Thoracic aorta (tissue), 2 donors: ENCODE measurements around the gene TIMP2. TPM values are rescaled to one million over a fixed set of nuclear protein-coding genes. Genes with fewer than 3 reads are reported as not detected.

Source experiments
- ATAC-seq: fragments of 150-250 bp; one replicate; pipeline ENCODE4 v1.8.0; 2017; ENCODE audit warnings: low read depth; ENCODE audit not compliant: insufficient number of reproducible peaks, low FRiP score
- DNase-seq: peaks from one replicate; pipeline ENCODE4 v3.0.0-alpha.2; 2020; ENCODE audit warnings: low spot score
- H3K27ac ChIP-seq, 2 donors: fragments of 200-600 bp; sonication (generic); 1 replicate in 1 of 2; 2 replicates in 1 of 2; pipeline ENCODE4 v1.5.1; 2016; ENCODE audit warnings: mild to moderate bottlenecking in 2 of 2, moderate library complexity in 2 of 2
- H3K27me3 ChIP-seq: fragments of 200-600 bp; sonication (generic); replicated peaks from 2 replicates; pipeline ENCODE4 v1.6.0; 2016; ENCODE audit warnings: mild to moderate bottlenecking; ENCODE audit not compliant: insufficient read depth
- H3K36me3 ChIP-seq: fragments of 200-600 bp; sonication (generic); one replicate; pipeline ENCODE4 v1.5.1; 2016
- H3K4me1 ChIP-seq, 2 donors: fragments of 200-600 bp; sonication (generic); 1 replicate in 1 of 2; 2 replicates in 1 of 2; pipeline versions ENCODE4 v1.5.1 to v1.6.0; 2016; ENCODE audit warnings: low read depth in 2 of 2, mild to moderate bottlenecking in 1 of 2; ENCODE audit not compliant: control insufficient read depth in 1 of 2
- H3K4me3 ChIP-seq: fragments of 200-600 bp; sonication (generic); 2 replicates; pipeline ENCODE4 v1.5.1; 2016; ENCODE audit warnings: mild to moderate bottlenecking
- H3K9me3 ChIP-seq: fragments of 200-600 bp; sonication (generic); 2 replicates; pipeline ENCODE4 v1.5.1; 2016
- CTCF ChIP-seq: fragments of 200-600 bp; sonication (generic); IDR thresholded peaks from one replicate; pipeline ENCODE4 v1.5.1; 2019; ENCODE audit warnings: antibody characterized with exemption
- total RNA-seq, 2 donors: library from RNA; depleted of rRNA; stranded (reverse); fragments of >200 nt; gene quantifications; one replicate each; pipeline versions ENCODE4 v1.1.0 to v1.2.3, GENCODE V29; 2016

The TIMP2 gene
- total RNA-seq, 2 donors from 2014 or later = 475 to 619 TPM

GRCh38 chr17:78962345-78962983 lies 37.3 kb upstream of the TIMP2 start:
- Histone ChIP-seq H3K27ac (no peak overlapping the region), H3K27me3 (no peaks in the 10 kb centered on the region), H3K36me3 (no peaks in the 10 kb centered on the region), H3K4me1 (no peaks in the 10 kb centered on the region), H3K4me3 (no peak overlapping the region), H3K9me3 (no peaks in the 10 kb centered on the region)
- DNase-seq (no peak), ATAC-seq (no peak)
- no peak for TF ChIP-seq CTCF

- ATAC-seq (no peak), DNase-seq (no peak)
- no peaks in the 10 kb centered on the region for H3K27me3 ChIP-seq
- TF ChIP-seq CTCF = no peak
- H3K4me3 ChIP-seq = no peak overlapping the region
- H3K4me1 ChIP-seq = no peaks in the 10 kb centered on the region
- H3K27ac ChIP-seq = no peak overlapping the region
- H3K9me3 ChIP-seq = no peaks in the 10 kb centered on the region
- no peaks in the 10 kb centered on the region for H3K36me3 ChIP-seq
These were observed 36.4 kb upstream of the TIMP2 start for GRCh38 chr17:78961571-78961970.

- ATAC-seq (no peak), DNase-seq (no peak)
- no peak for TF ChIP-seq CTCF
- H3K27me3 ChIP-seq = no peaks in the 10 kb centered on the region
- no peaks in the 10 kb centered on the region for H3K4me1 ChIP-seq
- no peak overlapping the region for H3K27ac ChIP-seq
- no peaks in the 10 kb centered on the region for H3K36me3 ChIP-seq
- H3K9me3 ChIP-seq = no peaks in the 10 kb centered on the region
- no peak overlapping the region for H3K4me3 ChIP-seq
These were observed 35.7 kb upstream of the TIMP2 start for GRCh38 chr17:78960928-78961327.

- H3K4me1 ChIP-seq = no peaks in the 10 kb centered on the region
- no peaks in the 10 kb centered on the region for H3K36me3 ChIP-seq
- no peak for DNase-seq
- no peaks in the 10 kb centered on the region for H3K27me3 ChIP-seq
- no peak for TF ChIP-seq CTCF
- ATAC-seq = no peak
- H3K27ac ChIP-seq = no peak overlapping the region
- H3K9me3 ChIP-seq = no peaks in the 10 kb centered on the region
- no peak overlapping the region for H3K4me3 ChIP-seq
These were observed 34.6 kb upstream of the TIMP2 start for GRCh38 chr17:78959803-78960202.

GRCh38 chr17:78958641-78959127 lies 33.5 kb upstream of the TIMP2 start:
- no peak for ATAC-seq
- TF ChIP-seq CTCF = no peak
- Histone ChIP-seq H3K36me3 (no peaks in the 10 kb centered on the region), H3K27ac (no peak overlapping the region), H3K4me1 (no peaks in the 10 kb centered on the region), H3K27me3 (no peaks in the 10 kb centered on the region), H3K9me3 (no peaks in the 10 kb centered on the region), H3K4me3 (no peak overlapping the region)
- no peak for DNase-seq
